Head of caudate nucleus (tissue), 42 donors: Measurements from ENCODE around the gene FNDC3A.

Experiments used
- DNase-seq, 42 donors: peaks; one replicate each; pipeline versions ENCODE4 v3.0.0 to v3.0.0-alpha.2; 2020 to 2021; ENCODE audit warnings: mixed read lengths in 7 of 42
- intact Hi-C: fragments of 100-400 bp; cut with DNase I; formaldehyde crosslinking; loops from one replicate; pipeline ENCODE4 v1.15.0; 2022

FNDC3A gene

DNA sequence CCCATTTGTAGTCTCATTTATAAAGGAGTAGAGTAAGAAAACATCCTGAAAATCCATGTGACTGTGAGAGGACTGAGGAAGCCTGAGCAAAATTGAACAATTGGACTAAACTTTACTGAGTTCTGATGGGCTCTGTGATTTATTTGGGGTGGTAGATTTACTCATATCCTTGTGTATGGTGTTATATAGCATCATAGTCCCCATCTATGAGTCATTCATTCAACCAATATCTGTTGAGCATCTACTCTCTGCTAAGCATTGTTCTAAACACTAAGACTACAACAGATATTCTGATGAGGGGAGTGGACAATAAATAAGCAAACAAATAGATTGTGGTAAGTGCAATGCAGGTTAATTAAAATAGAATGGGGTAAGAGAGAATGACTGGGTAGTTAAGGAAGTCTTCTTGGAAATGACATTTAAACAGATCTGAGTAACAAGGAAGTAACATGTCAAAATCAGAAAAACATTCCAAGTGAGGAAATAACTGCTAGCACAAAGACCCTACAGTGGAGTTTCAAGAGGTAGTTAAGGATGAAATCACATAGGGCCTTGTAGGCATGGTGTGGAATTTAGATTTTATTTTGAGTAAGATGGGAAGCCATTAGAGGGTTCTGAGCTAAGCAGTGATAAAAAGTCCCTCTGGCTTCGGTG, 208.1 kb downstream of the FNDC3A start:
- intact Hi-C loops, result no loop called here
- DNase-seq, result no peak

- intact Hi-C loops, result no loop called here
- DNase-seq, result no peak
These were observed 208.9 kb downstream of the FNDC3A start for GRCh38 chr13:49184621-49185020.

GRCh38 chr13:49185264-49185663, 209.6 kb downstream of the FNDC3A start:
- intact Hi-C loops, result no loop called here

DNA sequence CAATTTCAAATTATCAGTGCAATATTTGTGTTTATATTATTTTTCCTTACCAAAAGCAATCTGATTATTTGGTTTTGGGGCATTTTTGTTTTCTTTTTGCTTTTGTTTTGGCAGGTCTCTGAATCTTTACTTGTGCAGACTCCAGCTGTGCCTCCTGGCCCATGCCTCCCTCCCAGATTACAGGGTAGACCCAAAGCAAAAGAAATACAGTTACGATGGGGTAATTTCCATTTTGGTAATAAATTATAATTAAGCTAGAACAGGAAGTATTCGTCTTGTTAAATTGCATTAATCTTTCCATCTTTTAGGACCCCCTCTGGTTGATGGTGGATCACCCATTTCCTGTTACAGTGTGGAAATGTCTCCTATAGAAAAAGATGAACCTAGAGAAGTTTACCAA, 215.2 kb downstream of the FNDC3A start:
- no peak for DNase-seq
- intact Hi-C loops, result no loop called here

More at GRCh38 chr13:49185264-49185663, 209.6 kb downstream of the FNDC3A start:
- DNase-seq, result no peak

DNA sequence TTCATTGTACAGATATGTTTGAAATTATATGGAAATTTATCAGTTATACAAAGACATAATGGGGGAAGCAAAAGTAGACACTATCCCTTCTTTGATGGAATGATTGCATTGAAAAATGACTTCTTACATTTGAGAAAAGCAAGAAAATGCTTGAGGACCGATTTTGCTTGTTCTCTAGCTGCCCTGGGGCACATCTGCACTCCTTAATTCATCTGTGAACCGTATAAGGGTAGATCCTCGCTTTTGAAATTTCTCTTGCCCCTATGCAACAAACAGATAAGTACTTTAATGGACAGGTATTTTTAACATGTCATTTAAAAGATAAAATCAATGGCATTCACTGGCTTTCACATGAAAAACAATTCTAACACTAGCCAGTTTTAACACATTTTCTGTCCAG, 230.9 kb downstream of the FNDC3A start:
- no peak for DNase-seq
- intact Hi-C loops, result no loop called here

GRCh38 chr13:49208619-49209018, 232.9 kb downstream of the FNDC3A start:
- no peak for DNase-seq
- intact Hi-C loops, result no loop called here

DNA sequence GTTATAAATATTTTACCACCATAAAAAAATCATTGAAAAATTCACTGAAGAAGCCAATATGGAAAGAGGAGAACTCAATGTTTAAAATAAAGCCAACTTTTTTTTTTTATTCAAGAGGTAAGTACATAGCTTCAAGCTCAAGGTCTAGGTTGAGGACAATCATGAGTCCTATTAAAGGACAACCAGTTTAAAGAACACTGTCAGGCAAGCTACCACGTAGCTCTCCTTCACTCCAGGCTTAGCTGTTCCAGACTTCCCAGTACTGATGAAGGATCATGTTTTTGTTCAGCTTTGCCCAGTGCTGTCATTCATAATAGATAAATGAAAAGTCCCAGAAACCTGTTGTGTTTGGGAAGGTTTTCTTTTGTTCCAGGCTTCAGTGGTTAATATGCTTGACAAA, 234.4 kb downstream of the FNDC3A start:
- intact Hi-C loops, result no loop called here
- no peak for DNase-seq

DNA sequence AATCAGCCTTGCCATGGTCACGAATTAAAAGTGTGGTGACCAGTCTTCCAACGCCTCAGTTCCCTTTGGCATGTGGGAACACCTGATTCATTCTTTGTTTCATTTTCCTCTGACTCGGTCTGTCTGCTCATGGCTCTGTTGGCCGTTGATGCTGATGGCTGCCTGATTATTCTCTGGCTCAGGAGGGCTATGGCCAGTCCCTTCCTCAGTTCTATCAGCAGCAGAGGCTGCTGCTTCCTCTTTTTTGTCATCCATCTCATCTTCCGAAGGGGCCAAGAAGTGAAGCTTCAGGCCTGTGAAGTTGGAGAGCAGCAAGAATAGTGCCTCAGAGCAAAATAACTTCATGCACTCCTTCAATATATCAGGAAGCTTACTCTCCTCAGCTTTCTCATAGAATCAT, 235.0 kb downstream of the FNDC3A start:
- DNase-seq, result no peak
- intact Hi-C loops, result no loop called here

GRCh38 chr13:49213539-49213938, 237.8 kb downstream of the FNDC3A start:
- no peak for DNase-seq
- intact Hi-C loops, result no loop called here

- DNase-seq, result peak in 22 of 42 donors; percentile 10 to 63 (median 32)
- intact Hi-C loops, result no loop called here
These were observed 238.5 kb downstream of the FNDC3A start for GRCh38 chr13:49213997-49214916.

DNA sequence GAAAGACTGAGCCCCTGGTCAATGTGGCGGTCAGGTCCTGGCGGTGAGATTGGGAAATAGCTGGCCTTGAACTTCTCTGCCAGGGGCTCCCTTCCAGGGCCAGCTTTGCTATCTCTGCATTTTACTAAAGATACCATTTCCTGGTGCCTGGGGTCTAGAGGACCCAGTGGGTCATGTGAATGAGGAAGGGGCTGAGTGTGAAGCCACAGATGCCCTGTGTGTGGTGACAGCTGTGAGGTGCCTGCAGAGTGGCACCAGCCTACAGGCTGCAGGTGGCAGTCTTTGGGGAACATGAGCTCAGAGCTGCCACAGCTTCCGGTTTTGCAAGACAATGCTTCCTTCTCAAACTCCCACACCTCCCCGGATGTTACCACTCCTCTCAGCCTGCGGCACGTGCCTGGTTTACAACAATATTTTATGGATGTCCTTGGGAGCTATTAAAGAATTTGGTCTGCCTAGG, 239.2 kb downstream of the FNDC3A start:
- DNase-seq, result peak in 25 of 42 donors; percentile 13 to 62 (median 38)

DNA sequence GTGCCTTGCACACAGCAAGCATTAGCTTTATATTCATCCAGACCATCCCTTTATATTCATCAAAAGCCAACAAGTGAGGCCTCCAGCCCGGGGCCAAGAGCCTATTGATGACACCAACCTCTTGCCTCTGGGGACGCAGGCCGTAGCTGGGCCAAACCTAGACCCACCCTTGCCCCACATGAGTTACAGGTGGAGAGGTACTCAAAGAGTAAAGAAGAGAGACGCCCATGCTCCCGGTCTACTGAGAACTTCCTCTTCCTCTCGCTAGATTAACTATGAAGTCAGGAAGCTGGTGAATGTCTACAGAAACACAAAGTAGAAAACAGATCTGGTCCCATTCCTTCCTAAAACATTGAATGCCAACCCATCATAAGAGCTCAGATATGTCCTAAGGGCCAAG, 240.6 kb downstream of the FNDC3A start:
- intact Hi-C loops, result no loop called here
- DNase-seq, result no peak

More for the DNA sequence above, 239.2 kb downstream of the FNDC3A start:
- intact Hi-C loops, result no loop called here

DNA sequence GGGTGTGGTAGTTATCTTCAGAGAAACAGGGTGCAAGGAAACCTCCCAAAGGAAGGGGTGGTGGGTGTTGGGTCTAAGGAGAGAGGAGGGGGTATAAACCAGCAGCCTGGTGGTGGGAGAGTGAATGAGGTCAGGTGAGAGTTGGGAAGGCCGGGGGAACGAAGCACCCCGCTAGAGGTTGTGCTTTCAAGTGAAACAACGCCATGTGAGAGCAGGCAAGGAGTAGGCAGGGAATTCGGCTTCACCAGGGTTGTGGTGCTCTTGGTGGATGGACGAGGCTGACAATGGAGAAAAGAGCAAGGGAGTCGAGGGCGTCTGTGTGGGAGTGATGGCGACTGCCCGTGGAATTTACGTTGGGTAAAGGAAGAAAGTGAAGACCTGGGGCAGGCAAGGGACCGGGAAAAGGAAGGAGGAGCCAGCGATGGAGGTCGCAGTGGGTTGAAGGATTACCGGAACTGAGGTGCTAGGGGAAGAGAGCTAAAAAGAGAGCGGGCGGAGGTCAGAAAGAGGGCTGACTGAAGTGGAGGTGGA, 242.3 kb downstream of the FNDC3A start:
- DNase-seq, result peak in 1 of 42 donors; percentile 27
- intact Hi-C loops, result no loop called here

- intact Hi-C loops, result no loop called here
- DNase-seq, result peak in 1 of 42 donors; percentile 28
These were observed 242.9 kb downstream of the FNDC3A start for GRCh38 chr13:49218493-49219051.

- intact Hi-C loops, result no loop called here
- no peak for DNase-seq
These were observed 243.9 kb downstream of the FNDC3A start for GRCh38 chr13:49219647-49220035.

GRCh38 chr13:49220036-49220855, 244.5 kb downstream of the FNDC3A start, which contains the start of gene MLNR:
TSS of gene MLNR (plus strand) at chr13:49220338. CDS start at chr13:49220338, 0 bp downstream.
- intact Hi-C loops, result no loop called here
- peak in 5 of 42 donors; percentile 13 to 39 (median 36) for DNase-seq

- intact Hi-C loops, result no loop called here
These were observed 245.3 kb downstream of the FNDC3A start for GRCh38 chr13:49220856-49221589.

DNA sequence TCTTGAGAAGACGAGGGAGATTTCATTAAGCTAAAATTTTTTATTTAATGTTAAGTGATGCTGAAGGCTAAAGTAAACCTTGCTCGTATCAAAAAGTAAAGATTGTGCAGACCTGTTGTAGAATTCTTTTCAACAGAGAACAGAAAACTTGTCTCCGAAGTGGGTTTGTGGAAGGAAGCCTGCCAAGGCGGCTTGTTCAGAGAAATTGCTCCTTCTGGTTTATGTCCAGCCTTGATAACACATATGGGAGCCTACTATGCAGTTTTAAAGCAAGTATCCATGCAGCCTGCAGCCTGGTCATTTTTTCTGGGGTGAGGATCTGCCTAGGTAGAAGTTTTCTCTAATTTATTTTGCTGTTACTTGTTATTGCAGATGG, 245.9 kb downstream of the FNDC3A start:
- intact Hi-C loops, result no loop called here

More at GRCh38 chr13:49220856-49221589, 245.3 kb downstream of the FNDC3A start:
- DNase-seq, result peak in 1 of 42 donors; percentile 27

More for the DNA sequence above, 245.9 kb downstream of the FNDC3A start:
- DNase-seq, result peak in 1 of 42 donors; percentile 18
